HCT116 (cell line): ENCODE measurements around the gene LRCH1.

Experiments used
- CEBPB ChIP-seq: IDR thresholded peaks from 2 replicates; pipeline ENCODE4 v1.6.1; 2012; ENCODE audit warnings: low read depth
- EZH2 ChIP-seq: fragments of 200-600 bp; sonication (generic); IDR thresholded peaks from 2 replicates; pipeline ENCODE4 v1.6.1; 2017; ENCODE audit warnings: antibody characterized with exemption, mixed run types
- FOSL1 ChIP-seq: IDR thresholded peaks from 2 replicates; pipeline ENCODE4 v1.6.1; 2012; ENCODE audit warnings: low read depth
- SRF ChIP-seq: IDR thresholded peaks from 2 replicates; pipeline ENCODE4 v1.6.1; 2012; ENCODE audit warnings: low read depth
- TCF7L2 ChIP-seq: IDR thresholded peaks from 2 replicates; pipeline ENCODE4 v1.7.0; 2011; ENCODE audit warnings: borderline replicate concordance, inconsistent platforms; ENCODE audit not compliant: insufficient read depth, insufficient read length; ENCODE audit errors: extremely low read depth
- TF ChIP-seq, protein P1 (sequence below), 3 experiments: fragments of 200-600 bp in 1 of 3; sonication (generic) in 1 of 3; IDR thresholded peaks in 2 of 3; conservative IDR thresholded peaks in 1 of 3; 2 replicates each; pipeline ENCODE4 v1.5.1; 2012 to 2017; ENCODE audit warnings: low read depth in 2 of 3, low read length in 2 of 3, antibody characterized with exemption in 1 of 3, borderline replicate concordance in 1 of 3, control low read depth in 1 of 3, mild to moderate bottlenecking in 1 of 3, mixed read lengths in 1 of 3, mixed run types in 1 of 3, moderate library complexity in 1 of 3; ENCODE audit not compliant: insufficient read depth in 1 of 3

GRCh38 chr13:46605076-46605824 is 52.3 kb downstream of the LRCH1 start:
- TF ChIP-seq EZH2 (no peak), TCF7L2 (no peak), SRF (no peak), CEBPB (no peak), FOSL1 (no peak)
- TF ChIP-seq, protein P1, sequence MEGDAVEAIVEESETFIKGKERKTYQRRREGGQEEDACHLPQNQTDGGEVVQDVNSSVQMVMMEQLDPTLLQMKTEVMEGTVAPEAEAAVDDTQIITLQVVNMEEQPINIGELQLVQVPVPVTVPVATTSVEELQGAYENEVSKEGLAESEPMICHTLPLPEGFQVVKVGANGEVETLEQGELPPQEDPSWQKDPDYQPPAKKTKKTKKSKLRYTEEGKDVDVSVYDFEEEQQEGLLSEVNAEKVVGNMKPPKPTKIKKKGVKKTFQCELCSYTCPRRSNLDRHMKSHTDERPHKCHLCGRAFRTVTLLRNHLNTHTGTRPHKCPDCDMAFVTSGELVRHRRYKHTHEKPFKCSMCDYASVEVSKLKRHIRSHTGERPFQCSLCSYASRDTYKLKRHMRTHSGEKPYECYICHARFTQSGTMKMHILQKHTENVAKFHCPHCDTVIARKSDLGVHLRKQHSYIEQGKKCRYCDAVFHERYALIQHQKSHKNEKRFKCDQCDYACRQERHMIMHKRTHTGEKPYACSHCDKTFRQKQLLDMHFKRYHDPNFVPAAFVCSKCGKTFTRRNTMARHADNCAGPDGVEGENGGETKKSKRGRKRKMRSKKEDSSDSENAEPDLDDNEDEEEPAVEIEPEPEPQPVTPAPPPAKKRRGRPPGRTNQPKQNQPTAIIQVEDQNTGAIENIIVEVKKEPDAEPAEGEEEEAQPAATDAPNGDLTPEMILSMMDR (IDR thresholded peaks at IDR 0.05 in 2 of 3, conservative IDR thresholded peaks at IDR 0.05 in 1 of 3; ENCODE audit: borderline replicate concordance in 1 of 3, insufficient read depth in 1 of 3, low read depth in 2 of 3, low read length in 2 of 3): no peak
